NCI-H146 (cell line): Measurements from ENCODE around the gene REX1BD.

Experiments
- DNase-seq: peaks from one replicate; lab custom pipeline; 2025; lab: John Stamatoyannopoulos, UW

Gene REX1BD

DNA sequence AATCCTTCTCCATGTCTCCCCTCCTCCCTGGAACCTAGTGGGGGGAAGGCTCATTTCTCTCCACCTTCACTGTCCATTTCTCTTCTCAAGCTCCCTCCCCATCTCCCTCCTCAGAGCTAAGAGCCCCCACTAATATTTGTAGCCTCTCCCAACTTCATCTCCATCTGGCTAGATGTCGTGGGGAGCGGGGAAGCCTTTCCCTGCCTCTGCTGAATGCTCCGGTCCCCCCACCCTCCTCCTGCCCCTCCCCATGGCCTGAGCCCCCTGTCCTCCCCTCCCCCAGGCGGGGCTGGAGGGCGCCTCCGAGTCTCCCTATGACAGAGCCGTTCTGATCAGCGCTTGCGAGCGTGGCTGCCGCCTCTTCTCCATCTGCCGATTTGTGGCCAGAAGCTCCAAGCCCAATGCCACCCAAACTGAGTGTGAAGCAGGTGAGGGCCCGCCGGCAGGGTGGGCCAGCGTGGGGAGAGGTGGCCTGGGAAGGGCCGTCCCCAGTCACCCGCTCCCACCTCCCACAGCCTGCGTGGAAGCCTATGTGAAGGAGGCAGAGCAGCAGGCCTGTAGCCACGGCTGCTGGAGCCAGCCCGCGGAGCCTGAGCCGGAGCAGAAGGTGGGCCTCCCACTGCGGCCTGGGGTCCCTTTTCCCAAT is 25.1 kb downstream of the REX1BD start:
- DNase-seq, result no peak

DNA sequence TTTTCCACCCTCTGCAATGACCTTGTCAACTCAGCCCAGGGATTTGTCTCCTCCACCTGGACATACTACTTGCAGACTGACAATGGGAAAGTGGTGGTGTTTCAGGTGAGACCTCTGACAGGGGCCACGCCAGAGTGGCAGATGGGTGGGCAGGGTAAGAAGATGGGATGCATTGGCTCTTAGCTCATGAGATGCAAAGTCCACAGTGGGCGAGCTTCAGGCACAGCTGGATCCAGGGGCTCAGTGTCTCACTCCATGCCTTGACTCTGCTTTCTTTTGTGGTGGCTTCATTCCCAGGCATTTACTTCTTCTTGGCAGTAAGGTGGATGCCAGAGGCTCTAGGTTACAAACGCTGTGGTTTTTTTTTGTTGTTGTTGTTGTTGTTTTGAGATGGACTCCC is 27.4 kb downstream of the REX1BD start:
- no peak for DNase-seq

DNA sequence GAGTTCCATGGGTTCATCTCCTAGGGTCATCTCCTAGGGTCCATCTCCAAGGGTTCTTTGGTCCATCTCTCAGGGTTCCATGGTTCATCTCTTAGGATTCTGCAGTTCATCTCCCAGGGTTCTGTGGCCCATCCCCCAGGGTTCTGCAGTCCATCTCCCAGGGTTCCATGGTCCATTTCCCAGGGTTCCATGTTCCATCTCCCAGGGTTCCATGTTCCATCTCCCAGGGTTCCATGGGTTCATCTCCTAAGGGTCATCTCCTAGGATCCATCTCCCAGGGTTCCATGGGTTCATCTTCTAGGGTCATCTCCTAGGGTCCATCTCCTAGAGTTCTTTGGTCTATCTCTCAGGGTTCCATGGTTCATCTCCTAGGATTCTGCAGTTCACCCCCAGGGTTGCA is 29.0 kb downstream of the REX1BD start:
- no peak for DNase-seq

DNA sequence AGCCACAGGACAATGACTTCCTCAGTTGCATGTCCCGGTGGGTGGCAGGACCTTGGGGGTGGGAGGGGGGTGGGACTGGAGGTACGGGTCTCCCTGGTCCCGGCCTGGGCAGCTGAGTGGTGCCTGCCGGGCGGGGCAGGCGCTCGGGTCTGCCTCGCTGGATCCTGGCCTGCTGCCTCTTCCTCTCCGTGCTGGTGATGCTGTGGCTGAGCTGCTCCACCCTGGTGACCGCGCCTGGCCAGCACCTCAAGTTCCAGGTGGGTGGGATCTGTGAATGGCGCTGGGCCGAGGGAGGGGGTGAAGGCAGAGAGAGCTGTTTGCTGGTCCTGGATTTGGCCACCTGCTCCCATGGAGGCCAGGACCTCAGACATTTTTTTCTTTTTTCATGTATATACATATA is 29.6 kb downstream of the REX1BD start:
- no peak for DNase-seq

- DNase-seq, result no peak
Measured at GRCh38 chr19:18620311-18620710, 31.7 kb downstream of the REX1BD start.

DNA sequence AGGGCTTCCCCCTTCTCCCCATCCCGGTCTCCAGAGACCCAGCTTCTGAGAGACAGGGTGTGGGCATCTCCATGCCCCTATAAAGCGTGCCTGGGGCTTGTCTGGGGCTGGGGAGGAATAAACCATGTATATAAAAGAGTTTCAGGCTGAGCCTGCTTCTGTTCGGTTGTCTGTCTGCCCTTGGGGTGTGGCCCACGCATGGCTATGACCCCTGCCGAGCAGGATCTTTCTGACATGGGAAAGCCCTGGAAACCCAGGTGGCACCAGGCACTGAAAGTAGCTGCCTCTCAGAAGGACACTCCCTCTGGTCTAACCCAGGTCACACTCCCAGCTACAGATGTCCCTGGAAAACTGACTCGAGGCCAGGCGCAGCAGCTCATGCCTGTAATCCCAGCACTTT is 32.3 kb downstream of the REX1BD start:
- DNase-seq, result peak; percentile 31

GRCh38 chr19:18626906-18627305 is 38.3 kb downstream of the REX1BD start:
- no peak for DNase-seq

GRCh38 chr19:18629166-18630088 is 40.8 kb downstream of the REX1BD start:
- peak; percentile 35 for DNase-seq

DNA sequence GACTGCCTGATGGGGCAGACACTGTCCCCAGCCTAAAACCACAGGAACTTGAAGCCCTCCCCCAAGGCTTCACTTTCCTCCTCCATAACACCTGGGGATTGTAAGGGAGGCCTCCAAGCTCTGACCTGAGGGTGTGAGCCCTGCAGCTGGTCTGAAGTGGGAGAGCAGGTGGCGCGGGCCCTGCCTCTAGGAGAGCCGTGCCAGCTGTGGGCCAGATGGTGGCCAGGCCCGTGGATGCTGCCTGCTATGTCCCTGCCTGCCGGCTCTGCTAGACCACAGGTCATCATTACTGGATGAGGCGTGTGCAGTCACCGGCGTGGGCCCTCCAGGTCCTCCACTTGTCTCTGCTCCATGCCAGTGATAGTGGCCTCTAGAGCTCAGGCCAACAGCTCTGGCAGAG is 44.7 kb downstream of the REX1BD start:
- DNase-seq, result peak; percentile 53

DNA sequence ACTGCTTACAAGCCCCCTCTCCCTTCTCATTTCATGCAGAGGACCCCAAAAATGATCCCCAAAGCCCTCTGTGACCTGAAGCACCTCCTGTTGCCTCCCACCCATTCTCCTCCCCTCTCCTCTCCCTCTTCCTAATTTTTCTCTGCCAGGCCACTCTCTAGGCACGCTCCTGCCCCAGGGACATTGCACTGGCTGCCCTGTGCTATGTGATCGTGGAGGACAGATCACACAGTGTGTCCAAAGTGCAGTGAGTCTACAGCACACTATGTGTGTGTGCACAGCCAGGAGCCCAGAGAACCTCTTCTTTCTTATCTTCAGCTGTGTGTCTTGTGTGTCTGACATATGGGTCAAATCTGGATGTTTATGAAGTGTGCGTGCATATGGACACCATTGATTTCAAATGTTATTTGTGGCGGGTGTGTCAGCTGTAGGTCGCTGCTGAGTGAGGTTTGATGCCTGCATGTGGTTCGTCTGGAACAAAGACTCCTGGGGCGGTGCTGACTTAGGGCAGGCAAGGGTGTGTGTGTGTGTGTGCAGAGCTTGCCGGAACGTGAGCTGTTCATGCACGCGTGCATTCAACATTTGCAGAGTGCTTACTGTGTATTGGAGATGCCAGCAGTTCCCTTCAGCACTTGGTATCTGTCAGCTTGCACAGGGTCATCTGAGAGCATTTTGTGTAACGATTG is 46.2 kb downstream of the REX1BD start:
- DNase-seq, result peak; percentile 82

- no peak for DNase-seq
Measured at GRCh38 chr19:18635831-18636182, 47.2 kb downstream of the REX1BD start.

DNA sequence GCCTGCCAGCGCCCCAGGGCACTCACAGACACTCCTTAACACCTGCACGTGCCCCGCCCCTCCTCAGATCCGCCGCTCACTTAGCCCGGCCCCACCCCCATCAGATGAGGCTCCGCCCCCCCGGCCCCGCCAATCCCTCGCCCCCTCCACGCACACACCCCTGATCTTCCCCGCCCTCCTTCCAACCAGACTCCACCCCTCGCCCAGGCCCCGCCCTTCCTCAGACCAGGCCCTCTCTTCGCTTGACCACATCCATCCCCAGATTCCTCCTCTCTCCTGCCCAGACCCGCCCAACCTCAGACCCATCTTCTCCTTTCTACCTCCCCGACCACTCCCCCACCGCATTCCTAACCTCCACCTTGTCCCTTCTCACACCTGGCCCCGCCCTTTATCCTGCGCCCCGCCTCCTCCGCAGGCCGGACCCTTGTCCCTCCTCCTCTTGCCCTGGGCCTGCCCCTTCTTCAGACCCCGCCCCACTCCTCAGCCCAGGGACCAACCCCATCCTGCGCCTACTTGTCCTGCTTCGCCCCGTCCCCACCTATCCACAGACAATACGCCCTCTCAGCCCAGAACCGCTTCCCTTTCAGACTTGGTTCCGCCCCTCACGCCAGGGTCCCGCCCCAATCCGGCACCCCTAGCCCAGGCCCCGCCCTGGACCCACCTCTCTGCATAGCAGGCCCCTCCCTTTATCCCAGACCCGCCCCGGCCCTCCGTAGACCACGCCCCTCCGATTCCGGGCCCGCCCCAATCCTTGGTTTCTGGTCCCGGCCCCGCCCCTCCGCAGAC is 47.8 kb downstream of the REX1BD start:
- peak; percentile 100 for DNase-seq

DNA sequence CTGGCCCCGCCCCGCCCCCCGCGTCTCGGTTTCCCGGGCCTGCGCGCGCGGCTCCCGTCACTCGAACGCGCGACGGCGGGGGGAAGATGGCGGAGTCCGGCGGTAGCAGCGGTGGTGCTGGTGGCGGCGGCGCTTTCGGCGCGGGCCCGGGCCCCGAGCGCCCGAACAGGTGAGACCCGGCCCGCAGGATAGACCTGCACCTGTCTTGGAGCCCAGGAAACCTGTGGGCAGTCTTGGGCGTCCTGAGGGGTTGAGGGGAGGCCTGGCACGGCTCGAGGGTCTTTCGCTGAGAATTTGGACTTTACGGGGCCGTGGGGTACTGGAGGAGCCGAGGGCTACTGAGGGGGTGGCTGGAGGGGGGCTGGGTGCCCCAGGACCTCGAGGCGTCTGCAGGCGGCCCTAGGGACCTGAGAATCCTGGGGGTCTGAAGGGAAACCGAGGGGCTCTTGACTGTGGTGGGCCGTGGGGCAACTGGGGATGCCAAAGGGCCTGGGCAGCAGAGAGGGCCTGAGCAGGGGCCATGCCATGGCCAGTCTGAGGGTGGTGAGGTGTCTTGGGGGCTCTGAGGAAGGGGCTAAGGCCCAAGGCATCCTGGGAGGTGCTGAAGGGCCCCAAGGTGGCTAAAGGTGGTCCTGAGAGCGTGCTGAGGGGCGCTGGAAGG is 48.5 kb downstream of the REX1BD start, which contains the start of gene KLHL26:
Gene KLHL26 (plus strand): TSS at position 60 of the 661 bp plus-strand sequence. CDS start 27 bp downstream, at position 87.
- DNase-seq, result peak; percentile 34

- peak; percentile 86 for DNase-seq
Measured at GRCh38 chr19:18637673-18638630, 49.4 kb downstream of the REX1BD start.

- no peak for DNase-seq
Measured at GRCh38 chr19:18639706-18640243, 51.2 kb downstream of the REX1BD start.
